Body of pancreas (tissue), 4 donors: ENCODE measurements around the gene MYRIP. TPM values are rescaled to one million over a fixed set of nuclear protein-coding genes. Genes with fewer than 3 reads are reported as not detected.

Source experiments
- ATAC-seq: fragments of 150-250 bp; one replicate; pipeline ENCODE4 v1.9.1; 2016
- DNase-seq, 4 donors: peaks; one replicate each; pipeline ENCODE4 v3.0.0-alpha.2; 2019
- H3K27ac ChIP-seq, 4 donors: fragments of 200-600 bp; sonication (generic); 1 replicate in 3 of 4; 2 replicates in 1 of 4; pipeline versions ENCODE4 v1.5.1 to v1.6.1; 2016 to 2019; ENCODE audit warnings: mild to moderate bottlenecking in 1 of 4, mixed read lengths in 1 of 4, moderate library complexity in 1 of 4
- H3K27me3 ChIP-seq, 2 donors: fragments of 200-600 bp; sonication (generic); one replicate each; pipeline ENCODE4 v1.6.0; 2016; ENCODE audit warnings: mild to moderate bottlenecking in 1 of 2
- H3K36me3 ChIP-seq, 2 donors: fragments of 200-600 bp; sonication (generic); replicated peaks in 1 of 2; 2 replicates each; pipeline ENCODE4 v1.5.1; 2016; ENCODE audit warnings: low read depth in 2 of 2; ENCODE audit not compliant: insufficient read depth in 1 of 2
- H3K4me1 ChIP-seq: fragments of 200-600 bp; sonication (generic); one replicate; pipeline ENCODE4 v1.6.0; 2016
- H3K4me3 ChIP-seq, 2 donors: fragments of 200-600 bp; sonication (generic); 1 replicate in 1 of 2; 2 replicates in 1 of 2; pipeline ENCODE4 v1.5.1; 2016 to 2019
- H3K9me3 ChIP-seq, 3 donors: fragments of 200-600 bp; sonication (generic); 1 replicate in 2 of 3; 2 replicates in 1 of 3; pipeline ENCODE4 v1.5.1; 2016
- POLR2A ChIP-seq, 3 donors: fragments of 450-650 bp; IDR thresholded peaks; one replicate each; pipeline ENCODE4 v1.6.1; 2016; ENCODE audit warnings: antibody characterized with exemption in 3 of 3, mild to moderate bottlenecking in 2 of 3
- WGBS, 2 donors: methylation state at CpG; one replicate each; pipeline ENCODE4 v1.1.5; 2017; 5-methylcytosine and 5-hydroxymethylcytosine counted together
- intact Hi-C: fragments of 100-400 bp; cut with DNase I; formaldehyde crosslinking; loops from one replicate; pipeline ENCODE4 v1.15.1; 2023
- total RNA-seq, 2 donors: library from RNA; depleted of rRNA; stranded (reverse); fragments of >200 nt; gene quantifications; one replicate each; pipeline ENCODE4 v1.1.0, GENCODE V29; 2016
- TF ChIP-seq, protein P1 (sequence below), 7 experiments: fragments of 450-650 bp in 4 of 7; fragments of 200-600 bp in 3 of 7; sonication (generic) in 3 of 7; IDR thresholded peaks; one replicate each; pipeline ENCODE4 v1.5.1; 2016 to 2019; ENCODE audit warnings: antibody characterized with exemption in 7 of 7

Gene MYRIP
- total RNA-seq, 2 donors from 2014 or later: 5.2 to 12.5 TPM

DNA sequence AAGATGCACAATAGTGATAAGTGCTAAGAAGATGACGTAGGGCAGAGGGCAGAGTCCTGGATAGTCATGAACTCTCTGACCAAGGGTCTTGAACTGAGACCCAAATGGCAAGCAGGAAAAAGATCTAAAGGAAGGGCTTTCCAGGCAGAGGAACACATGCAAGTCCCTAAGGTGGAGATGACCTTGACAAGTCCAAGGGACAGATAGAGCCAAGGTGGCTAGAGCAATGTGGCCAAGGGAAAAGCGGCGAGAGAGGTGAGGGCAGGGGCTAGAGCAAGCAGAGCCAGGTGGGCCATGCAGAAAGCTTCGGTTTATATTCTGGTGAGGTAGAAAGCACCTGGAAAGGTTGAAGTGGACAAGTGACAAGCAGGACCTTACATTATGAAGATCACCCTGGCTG is 414.4 kb downstream of the MYRIP start:
- intact Hi-C loops: no loop called here
- DNase-seq (no peak), ATAC-seq (no peak)
- Histone ChIP-seq H3K27me3 (no peaks in the 10 kb centered on the region), H3K4me3 (no peak overlapping the region), H3K36me3 (no peaks in the 10 kb centered on the region), H3K27ac (no peak overlapping the region), H3K9me3 (no peaks in the 10 kb centered on the region), H3K4me1 (no peaks in the 10 kb centered on the region)
- TF ChIP-seq POLR2A (IDR thresholded peaks at IDR 0.05): no peak
- WGBS, 2 donors: 80 to 92% methylated on average over 4 of the region's 4 CpGs

DNA sequence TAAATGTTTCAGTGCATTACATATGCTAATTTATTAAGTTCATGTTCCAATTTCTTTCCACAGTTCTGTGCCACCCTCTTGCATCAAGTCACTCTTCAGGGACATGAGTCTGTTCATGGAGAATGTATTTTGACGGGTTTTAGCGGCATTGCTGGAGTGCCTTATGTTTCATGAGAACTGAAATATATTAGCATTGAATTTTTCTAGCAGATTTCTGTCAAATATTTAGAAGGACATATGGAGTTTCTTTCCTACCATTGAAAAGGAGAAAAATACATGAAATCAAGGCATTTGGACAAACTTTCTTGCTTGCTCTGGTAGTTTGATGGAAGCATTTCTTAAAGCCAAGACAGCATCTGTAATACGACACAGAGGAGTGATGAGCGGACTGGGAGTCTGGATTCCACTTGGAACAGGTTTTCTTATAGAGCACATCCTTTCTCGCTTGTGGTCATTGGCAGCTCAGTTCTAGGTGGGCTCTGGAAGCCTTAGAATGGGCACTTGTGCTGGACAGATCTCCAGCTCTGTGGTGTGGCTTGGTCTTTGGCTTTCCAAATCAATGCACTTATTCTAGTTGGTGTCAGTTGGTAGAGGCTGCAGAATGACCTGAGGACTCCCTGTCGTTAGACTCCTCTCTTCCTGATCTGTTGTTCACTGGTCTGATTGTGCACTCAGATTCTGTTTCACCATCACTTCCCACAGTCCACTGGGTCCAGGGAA is 415.5 kb downstream of the MYRIP start:
- no peaks in the 10 kb centered on the region for H3K27me3 ChIP-seq
- no peaks in the 10 kb centered on the region for H3K9me3 ChIP-seq
- H3K36me3 ChIP-seq: no peaks in the 10 kb centered on the region
- DNase-seq (no peak), ATAC-seq (no peak)
- WGBS, 2 donors: 95 to 97% methylated on average over 6 of the region's 6 CpGs
- H3K4me3 ChIP-seq: no peak overlapping the region
- H3K27ac ChIP-seq: no peak overlapping the region
- no peak for TF ChIP-seq POLR2A (IDR thresholded peaks at IDR 0.05)
- TF ChIP-seq, protein P1, sequence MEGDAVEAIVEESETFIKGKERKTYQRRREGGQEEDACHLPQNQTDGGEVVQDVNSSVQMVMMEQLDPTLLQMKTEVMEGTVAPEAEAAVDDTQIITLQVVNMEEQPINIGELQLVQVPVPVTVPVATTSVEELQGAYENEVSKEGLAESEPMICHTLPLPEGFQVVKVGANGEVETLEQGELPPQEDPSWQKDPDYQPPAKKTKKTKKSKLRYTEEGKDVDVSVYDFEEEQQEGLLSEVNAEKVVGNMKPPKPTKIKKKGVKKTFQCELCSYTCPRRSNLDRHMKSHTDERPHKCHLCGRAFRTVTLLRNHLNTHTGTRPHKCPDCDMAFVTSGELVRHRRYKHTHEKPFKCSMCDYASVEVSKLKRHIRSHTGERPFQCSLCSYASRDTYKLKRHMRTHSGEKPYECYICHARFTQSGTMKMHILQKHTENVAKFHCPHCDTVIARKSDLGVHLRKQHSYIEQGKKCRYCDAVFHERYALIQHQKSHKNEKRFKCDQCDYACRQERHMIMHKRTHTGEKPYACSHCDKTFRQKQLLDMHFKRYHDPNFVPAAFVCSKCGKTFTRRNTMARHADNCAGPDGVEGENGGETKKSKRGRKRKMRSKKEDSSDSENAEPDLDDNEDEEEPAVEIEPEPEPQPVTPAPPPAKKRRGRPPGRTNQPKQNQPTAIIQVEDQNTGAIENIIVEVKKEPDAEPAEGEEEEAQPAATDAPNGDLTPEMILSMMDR (IDR thresholded peaks at IDR 0.05): no peak
- H3K4me1 ChIP-seq: no peaks in the 10 kb centered on the region
- intact Hi-C loops: no loop called here

DNA sequence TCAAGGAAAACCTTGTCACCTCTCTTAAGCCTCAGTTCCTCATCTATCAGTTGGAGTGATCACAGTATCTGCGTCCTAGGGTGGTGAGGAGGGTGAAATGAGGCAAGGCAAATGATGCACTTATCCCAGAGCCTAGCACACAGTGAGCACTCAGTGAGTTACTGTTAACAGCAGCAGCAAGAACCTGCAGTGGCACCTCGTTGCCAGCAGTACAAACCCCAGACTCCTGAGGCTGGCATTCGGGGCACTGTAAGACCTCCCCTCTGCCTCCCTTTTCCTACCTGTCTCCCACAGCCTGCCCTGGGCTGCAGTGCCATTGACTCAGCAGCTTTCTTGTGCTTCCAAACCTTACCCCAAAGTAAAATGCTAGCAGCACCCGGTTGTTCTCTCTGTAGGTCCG is 417.2 kb downstream of the MYRIP start:
- Histone ChIP-seq H3K36me3 (no peaks in the 10 kb centered on the region), H3K9me3 (no peaks in the 10 kb centered on the region), H3K27me3 (no peaks in the 10 kb centered on the region), H3K4me3 (no peak overlapping the region), H3K4me1 (no peaks in the 10 kb centered on the region), H3K27ac (no peak overlapping the region)
- TF ChIP-seq, protein P1 (IDR thresholded peaks at IDR 0.05): no peak
- no peak for TF ChIP-seq POLR2A (IDR thresholded peaks at IDR 0.05)
- WGBS, 2 donors: 81 to 90% methylated on average over 5 of the region's 5 CpGs
- intact Hi-C loops: no loop called here
- ATAC-seq (no peak), DNase-seq (no peak)

DNA sequence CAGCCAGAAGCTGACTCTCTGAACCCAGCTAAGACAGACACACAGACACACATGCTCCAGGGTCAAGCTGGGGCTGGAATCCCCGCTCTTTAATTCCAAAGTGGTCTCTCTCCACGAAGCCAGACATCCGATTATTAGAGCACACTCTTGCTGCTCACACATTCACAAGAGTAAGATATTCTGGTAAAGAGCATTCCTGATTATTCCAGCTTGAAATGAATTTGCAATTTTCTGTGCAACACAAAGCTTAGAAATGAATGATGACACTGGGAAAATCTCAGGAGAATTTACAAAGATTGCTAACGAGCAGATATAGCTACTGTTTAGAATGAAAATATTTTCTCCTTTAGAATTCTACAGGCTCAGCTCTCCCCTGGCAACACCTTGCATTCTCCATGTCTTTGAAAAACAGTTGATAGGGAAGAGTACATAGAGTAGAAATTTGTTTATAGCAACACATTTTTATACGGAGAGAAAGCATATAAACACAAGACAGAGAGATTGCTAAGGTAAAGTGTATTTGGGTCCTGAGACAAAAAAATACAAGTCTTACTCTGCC is 419.5 kb downstream of the MYRIP start:
- H3K4me3 ChIP-seq: no peak overlapping the region
- no peaks in the 10 kb centered on the region for H3K36me3 ChIP-seq
- no peak overlapping the region for H3K27ac ChIP-seq
- no peaks in the 10 kb centered on the region for H3K4me1 ChIP-seq
- no peak for DNase-seq
- no peaks in the 10 kb centered on the region for H3K9me3 ChIP-seq
- ATAC-seq: no peak
- no peak for TF ChIP-seq POLR2A (IDR thresholded peaks at IDR 0.05)
- TF ChIP-seq, protein P1 (IDR thresholded peaks at IDR 0.05): no peak
- intact Hi-C loops: no loop called here
- WGBS, 2 donors: 82 to 87% methylated on average over 5 of the region's 5 CpGs
- no peaks in the 10 kb centered on the region for H3K27me3 ChIP-seq

DNA sequence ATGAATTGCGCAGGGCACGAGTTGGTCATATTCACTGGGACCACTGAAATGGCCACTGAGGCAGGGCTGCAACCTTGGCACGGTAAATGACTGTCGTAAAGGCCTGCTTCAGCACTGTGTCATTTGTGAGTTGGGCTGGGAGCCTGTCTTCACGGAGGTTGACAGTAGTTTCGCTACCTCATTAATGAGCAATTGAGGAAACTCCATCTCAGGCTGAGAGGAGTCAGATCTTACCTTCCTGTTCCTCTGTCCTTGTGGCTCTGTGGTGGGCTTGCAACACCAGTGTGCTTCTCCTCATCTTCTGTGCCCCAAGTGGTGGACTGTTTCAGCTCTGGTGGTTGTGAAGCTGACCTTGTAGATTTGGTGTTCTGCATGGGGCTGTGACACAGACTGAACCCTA is 420.0 kb downstream of the MYRIP start:
- no peak for ATAC-seq
- Histone ChIP-seq H3K36me3 (no peaks in the 10 kb centered on the region), H3K9me3 (no peaks in the 10 kb centered on the region), H3K27me3 (no peaks in the 10 kb centered on the region), H3K27ac (no peak overlapping the region), H3K4me3 (no peak overlapping the region), H3K4me1 (no peaks in the 10 kb centered on the region)
- no peak for TF ChIP-seq POLR2A (IDR thresholded peaks at IDR 0.05)
- TF ChIP-seq, protein P1 (IDR thresholded peaks at IDR 0.05): no peak
- peak in 1 of 4 donors; percentile 20 for DNase-seq
- 79 to 87% methylated on average over 6 of the region's 6 CpGs for WGBS, 2 donors
- intact Hi-C loops: no loop called here
